Right lobe of liver (tissue), 6 donors: ENCODE data around the gene PDZRN4. TPM values are rescaled to one million over a fixed set of nuclear protein-coding genes. Genes with fewer than 3 reads are reported as not detected.

ENCODE experiments used
- ATAC-seq, 4 donors: fragments of 200-7000 bp; cut with Tn5 transposase; one replicate each; pipeline ENCODE4 v1.9.1; 2020; ENCODE audit warnings: mild to moderate bottlenecking in 4 of 4, moderate library complexity in 4 of 4
- DNase-seq, 3 donors: peaks; one replicate each; pipeline ENCODE4 v3.0.0-alpha.2; 2020
- H3K27ac ChIP-seq, 3 donors: fragments of 200-600 bp; one replicate each; pipeline ENCODE4 v1.8.0; 2022
- H3K27me3 ChIP-seq, 2 donors: fragments of 200-600 bp; one replicate each; pipeline ENCODE4 v1.8.0; 2022
- H3K36me3 ChIP-seq, 4 donors: fragments of 200-600 bp; sonication (generic) in 1 of 4; one replicate each; pipeline versions ENCODE4 v1.5.1 to v1.8.0; 2017 to 2022; ENCODE audit warnings: control low read depth in 1 of 4
- H3K4me1 ChIP-seq, 4 donors: fragments of 200-600 bp; sonication (generic) in 1 of 4; one replicate each; pipeline versions ENCODE4 v1.5.1 to v1.8.0; 2017 to 2022; ENCODE audit warnings: control low read depth in 1 of 4
- H3K4me3 ChIP-seq, 3 donors: fragments of 200-600 bp; one replicate each; pipeline ENCODE4 v1.8.0; 2022
- H3K9me3 ChIP-seq, 4 donors: fragments of 200-600 bp; sonication (generic) in 1 of 4; one replicate each; pipeline versions ENCODE4 v1.5.1 to v1.8.0; 2017 to 2022; ENCODE audit warnings: control low read depth in 1 of 4
- CTCF ChIP-seq, 4 donors: fragments of 200-600 bp in 3 of 4; fragments of 450-650 bp in 1 of 4; IDR thresholded peaks; one replicate each; pipeline versions ENCODE4 v1.5.1 to v1.8.0; 2016 to 2022; ENCODE audit warnings: antibody characterized with exemption in 4 of 4, mild to moderate bottlenecking in 2 of 4
- POLR2A ChIP-seq: fragments of 450-650 bp; IDR thresholded peaks from one replicate; pipeline ENCODE4 v1.6.1; 2017; ENCODE audit warnings: antibody characterized with exemption, mild to moderate bottlenecking
- WGBS: methylation state at CpG from one replicate; pipeline ENCODE4 v1.1.6; 2018; ENCODE audit warnings: low coverage, low lambda C conversion rate; ENCODE audit not compliant: insufficient coverage; ENCODE audit errors: missing lambda C conversion rate; 5-methylcytosine and 5-hydroxymethylcytosine counted together
- intact Hi-C, 2 donors: fragments of 100-400 bp; cut with DNase I; formaldehyde crosslinking; loops; one replicate each; pipeline versions ENCODE4 v1.11.2 to v1.14.1; 2022
- total RNA-seq, 6 experiments: library from RNA; depleted of rRNA in 2 of 6; stranded (reverse); fragments of >200 nt in 2 of 6; fragmentation: NEBNext Ultra II Directional in 3 of 6; extraction: Animal tissue kit (Norgen Biotek cat#: 25700) in 3 of 6; gene quantifications; one replicate each; pipeline versions ENCODE4 v1.1.0 to v1.2.4, GENCODE V29; 2016 to 2023
- donor health status: DM: no; HTN: yes; CAD: no.
- donor health status: DM: no; HTN: no; CAD: no.
- donor health status: DM: no; HTN: no; CAD: no.
- donor health status: DM: no; HTN: yes; CAD: no.
- donor health status: DM: no; HTN: yes; CAD: no.

The PDZRN4 gene
- total RNA-seq, 6 experiments from 2014 or later: 0.12 to 0.49 (median 0.42) TPM; not detected in 1

GRCh38 chr12:41452838-41453407 lies 264.8 kb downstream of the PDZRN4 start:
- DNase-seq (no peak), ATAC-seq (no peak)
- intact Hi-C loops: no loop called here
- TF ChIP-seq POLR2A (no peak), CTCF (IDR thresholded peaks at IDR 0.05) (no peak)
- Histone ChIP-seq H3K36me3 (no peaks in the 10 kb centered on the region), H3K4me3 (no peak overlapping the region), H3K27ac (no peak overlapping the region), H3K4me1 (no peaks in the 10 kb centered on the region), H3K27me3 (no peaks in the 10 kb centered on the region), H3K9me3 (no peaks in the 10 kb centered on the region)
- 27% methylated on average over 4 of the region's 6 CpGs for WGBS

- WGBS: 66% methylated on average over 4 of the region's 4 CpGs
- intact Hi-C loops: no loop called here
- no peak overlapping the region for H3K4me3 ChIP-seq
These were observed 265.3 kb downstream of the PDZRN4 start for GRCh38 chr12:41453409-41453808.

GRCh38 chr12:41459111-41459905 lies 271.2 kb downstream of the PDZRN4 start:
- no peak overlapping the region for H3K4me3 ChIP-seq
- intact Hi-C loops: no loop called here
- no peak overlapping the region for H3K27ac ChIP-seq
- no peaks in the 10 kb centered on the region for H3K36me3 ChIP-seq
- TF ChIP-seq POLR2A (no peak), CTCF (IDR thresholded peaks at IDR 0.05) (no peak)
- H3K4me1 ChIP-seq: no peaks in the 10 kb centered on the region
- 22% methylated on average over 2 of the region's 2 CpGs for WGBS
- H3K9me3 ChIP-seq: no peaks in the 10 kb centered on the region
- no peaks in the 10 kb centered on the region for H3K27me3 ChIP-seq
- ATAC-seq (no peak), DNase-seq (no peak)

More at GRCh38 chr12:41453409-41453808, 265.3 kb downstream of the PDZRN4 start:
- H3K9me3 ChIP-seq: no peaks in the 10 kb centered on the region
- ATAC-seq: no peak
- H3K36me3 ChIP-seq: no peaks in the 10 kb centered on the region
- DNase-seq: no peak
- H3K4me1 ChIP-seq: no peaks in the 10 kb centered on the region
- no peaks in the 10 kb centered on the region for H3K27me3 ChIP-seq
- TF ChIP-seq CTCF (IDR thresholded peaks at IDR 0.05): no peak
- TF ChIP-seq POLR2A: no peak
- no peak overlapping the region for H3K27ac ChIP-seq

- intact Hi-C loops: no loop called here
These were observed 271.7 kb downstream of the PDZRN4 start for GRCh38 chr12:41459906-41460214.

More at GRCh38 chr12:41459906-41460214, 271.7 kb downstream of the PDZRN4 start:
- Histone ChIP-seq H3K9me3 (no peaks in the 10 kb centered on the region), H3K27me3 (no peaks in the 10 kb centered on the region), H3K36me3 (no peaks in the 10 kb centered on the region), H3K4me1 (no peaks in the 10 kb centered on the region), H3K27ac (no peak overlapping the region), H3K4me3 (no peak overlapping the region)
- TF ChIP-seq CTCF (IDR thresholded peaks at IDR 0.05): no peak
- TF ChIP-seq POLR2A: no peak
- 67% methylated on average over 1 of the region's 1 CpG for WGBS
- no peak for DNase-seq
- ATAC-seq: no peak
